HFF-Myc (cell line): Measurements from ENCODE around the gene TLE1.

Experiments
- DNase-seq: peaks from one replicate; pipeline ENCODE4 v3.0.0-alpha.2; 2011; ENCODE audit warnings: low read depth; ENCODE audit errors: extremely low read depth
- H3K4me3 ChIP-seq: replicated peaks from 2 replicates; pipeline ENCODE4 v1.5.1; 2011; ENCODE audit warnings: low read depth, mild to moderate bottlenecking, control low read depth, low read length
- CTCF ChIP-seq: IDR thresholded peaks from 2 replicates; pipeline ENCODE4 v1.5.1; 2012; ENCODE audit warnings: mild to moderate bottlenecking, low read depth, low read length, control low read depth; ENCODE audit errors: missing control alignments

Gene TLE1

GRCh38 chr9:81618923-81619322 is 70.4 kb downstream of the TLE1 start:
- TF ChIP-seq CTCF: no peak
- DNase-seq: no peak
- H3K4me3 ChIP-seq: no peak overlapping the region

GRCh38 chr9:81616141-81616540 is 73.2 kb downstream of the TLE1 start:
- H3K4me3 ChIP-seq: no peak overlapping the region
- no peak for TF ChIP-seq CTCF
- no peak for DNase-seq

- TF ChIP-seq CTCF: no peak
- H3K4me3 ChIP-seq: no peak overlapping the region
- DNase-seq: no peak
These were observed 75.0 kb downstream of the TLE1 start for GRCh38 chr9:81614335-81614734.

GRCh38 chr9:81613002-81613812 is 76.1 kb downstream of the TLE1 start:
- peak; percentile 81 for DNase-seq
- peak overlapping the region; percentile 25 for H3K4me3 ChIP-seq
- TF ChIP-seq CTCF: no peak

- no peak overlapping the region for H3K4me3 ChIP-seq
- no peak for TF ChIP-seq CTCF
- DNase-seq: no peak
These were observed 77.7 kb downstream of the TLE1 start for GRCh38 chr9:81611664-81612063.

GRCh38 chr9:81610740-81611107 is 78.6 kb downstream of the TLE1 start:
- no peak for DNase-seq
- TF ChIP-seq CTCF: no peak
- no peak overlapping the region for H3K4me3 ChIP-seq
